Large intestine (tissue), 3 donors: Measurements from ENCODE around the gene VENTX. TPM values are rescaled to one million over a fixed set of nuclear protein-coding genes. Genes with fewer than 3 reads are reported as not detected.

Source experiments
- DNase-seq, 2 donors: peaks; one replicate each; pipeline versions ENCODE4 v3.0.0 to v3.0.0-alpha.2; 2013
- H3K27ac ChIP-seq: one replicate; pipeline ENCODE4 v1.5.1; 2013; ENCODE audit warnings: low read length
- H3K27me3 ChIP-seq: 2 replicates; pipeline ENCODE4 v1.6.1; 2013; ENCODE audit warnings: low read length; ENCODE audit not compliant: control insufficient read depth, insufficient read depth
- H3K36me3 ChIP-seq: 2 replicates; pipeline ENCODE4 v1.6.1; 2013; ENCODE audit warnings: low read length; ENCODE audit not compliant: control insufficient read depth, insufficient read depth
- H3K4me1 ChIP-seq: one replicate; pipeline ENCODE4 v1.6.1; 2013; ENCODE audit warnings: low read length; ENCODE audit not compliant: control insufficient read depth, insufficient read depth
- H3K4me3 ChIP-seq: one replicate; pipeline ENCODE4 v1.5.1; 2013; ENCODE audit warnings: low read length
- H3K9me3 ChIP-seq: one replicate; pipeline ENCODE4 v1.6.1; 2013; ENCODE audit warnings: mild to moderate bottlenecking, low read depth, low read length, moderate library complexity; ENCODE audit not compliant: control insufficient read depth
- WGBS: methylation state at CpG from one replicate; pipeline ENCODE4 v1.1.5; 2013; ENCODE audit warnings: low lambda C conversion rate; ENCODE audit not compliant: insufficient coverage; 5-methylcytosine and 5-hydroxymethylcytosine counted together
- polyA plus RNA-seq: library from polyadenylated mRNA; unstranded; fragments of 120-200 nt; gene quantifications from one replicate; pipeline ENCODE4 v1.2.1, GENCODE V29; 2013

Gene VENTX
- polyA plus RNA-seq, 1 donor = 0.22 TPM

GRCh38 chr10:133202778-133203651 lies 34.6 kb upstream of the VENTX start:
- no CpG with 5 or more reads among the region's 62 CpGs for WGBS
- peaks cover 4% of the 10 kb centered on the region for H3K9me3 ChIP-seq
- DNase-seq = no peak

GRCh38 chr10:133203652-133204195 lies 33.9 kb upstream of the VENTX start:
- Histone ChIP-seq H3K4me1 (no peaks in the 10 kb centered on the region), H3K4me3 (no peak overlapping the region), H3K9me3 (peaks cover 4% of the 10 kb centered on the region), H3K36me3 (peaks cover 14% of the 10 kb centered on the region), H3K27me3 (no peaks in the 10 kb centered on the region), H3K27ac (no peak overlapping the region)
- no peak for DNase-seq
- WGBS = no CpG with 5 or more reads among the region's 31 CpGs

More at GRCh38 chr10:133202778-133203651, 34.6 kb upstream of the VENTX start:
- no peak overlapping the region for H3K27ac ChIP-seq
- no peaks in the 10 kb centered on the region for H3K27me3 ChIP-seq
- no peaks in the 10 kb centered on the region for H3K4me1 ChIP-seq
- no peak overlapping the region for H3K4me3 ChIP-seq
- H3K36me3 ChIP-seq = peaks cover 14% of the 10 kb centered on the region

- Histone ChIP-seq H3K4me3 (no peak overlapping the region), H3K4me1 (no peaks in the 10 kb centered on the region), H3K27me3 (no peaks in the 10 kb centered on the region), H3K36me3 (peaks cover 13% of the 10 kb centered on the region), H3K9me3 (peaks cover 4% of the 10 kb centered on the region), H3K27ac (no peak overlapping the region)
- DNase-seq = no peak
- no CpG with 5 or more reads among the region's 38 CpGs for WGBS
Measured at GRCh38 chr10:133204226-133205015, 33.2 kb upstream of the VENTX start.

GRCh38 chr10:133205146-133205545 lies 32.5 kb upstream of the VENTX start:
- Histone ChIP-seq H3K4me1 (no peaks in the 10 kb centered on the region), H3K27ac (no peak overlapping the region), H3K4me3 (no peak overlapping the region), H3K9me3 (peaks cover 4% of the 10 kb centered on the region), H3K27me3 (no peaks in the 10 kb centered on the region), H3K36me3 (peaks cover 13% of the 10 kb centered on the region)
- no CpG with 5 or more reads among the region's 23 CpGs for WGBS
- DNase-seq = no peak

GRCh38 chr10:133206356-133207040 lies 31.2 kb upstream of the VENTX start:
- DNase-seq = no peak
- Histone ChIP-seq H3K27ac (no peak overlapping the region), H3K4me3 (no peak overlapping the region), H3K36me3 (peaks cover 11% of the 10 kb centered on the region), H3K27me3 (no peaks in the 10 kb centered on the region), H3K4me1 (no peaks in the 10 kb centered on the region), H3K9me3 (peaks cover 4% of the 10 kb centered on the region)
- no CpG with 5 or more reads among the region's 17 CpGs for WGBS

GRCh38 chr10:133207041-133207600 lies 30.5 kb upstream of the VENTX start:
- Histone ChIP-seq H3K4me3 (no peak overlapping the region), H3K27ac (no peak overlapping the region), H3K4me1 (no peaks in the 10 kb centered on the region), H3K9me3 (peaks cover 4% of the 10 kb centered on the region), H3K27me3 (no peaks in the 10 kb centered on the region), H3K36me3 (peaks cover 9% of the 10 kb centered on the region)
- DNase-seq = no peak
- no CpG with 5 or more reads among the region's 36 CpGs for WGBS

GRCh38 chr10:133207627-133208026 lies 30.0 kb upstream of the VENTX start:
- Histone ChIP-seq H3K27me3 (no peaks in the 10 kb centered on the region), H3K4me3 (no peak overlapping the region), H3K4me1 (no peaks in the 10 kb centered on the region), H3K9me3 (peaks cover 4% of the 10 kb centered on the region), H3K27ac (no peak overlapping the region), H3K36me3 (peaks cover 7% of the 10 kb centered on the region)
- no peak for DNase-seq
- WGBS = no CpG with 5 or more reads among the region's 17 CpGs

GRCh38 chr10:133208466-133208865 lies 29.2 kb upstream of the VENTX start:
- no CpG with 5 or more reads among the region's 18 CpGs for WGBS
- Histone ChIP-seq H3K4me3 (no peak overlapping the region), H3K36me3 (peaks cover 8% of the 10 kb centered on the region), H3K27me3 (no peaks in the 10 kb centered on the region), H3K4me1 (no peaks in the 10 kb centered on the region), H3K9me3 (peaks cover 4% of the 10 kb centered on the region), H3K27ac (no peak overlapping the region)
- no peak for DNase-seq

GRCh38 chr10:133209117-133209516 lies 28.5 kb upstream of the VENTX start:
- Histone ChIP-seq H3K27me3 (no peaks in the 10 kb centered on the region), H3K27ac (no peak overlapping the region), H3K4me3 (no peak overlapping the region), H3K4me1 (no peaks in the 10 kb centered on the region), H3K36me3 (peaks cover 10% of the 10 kb centered on the region), H3K9me3 (no peaks in the 10 kb centered on the region)
- 100% methylated on average over 3 of the region's 14 CpGs for WGBS
- no peak for DNase-seq

- H3K36me3 ChIP-seq = peaks cover 10% of the 10 kb centered on the region
Measured at GRCh38 chr10:133209641-133210040, 28.0 kb upstream of the VENTX start.

More at GRCh38 chr10:133209641-133210040, 28.0 kb upstream of the VENTX start:
- no peak for DNase-seq
- no peaks in the 10 kb centered on the region for H3K27me3 ChIP-seq
- H3K4me1 ChIP-seq = no peaks in the 10 kb centered on the region
- H3K9me3 ChIP-seq = no peaks in the 10 kb centered on the region
- no peak overlapping the region for H3K4me3 ChIP-seq
- H3K27ac ChIP-seq = no peak overlapping the region
- no CpG with 5 or more reads among the region's 20 CpGs for WGBS
